HG02970 (cell line): ENCODE results near the gene SMC6.
A peak's percentile ranks its signal among the peaks of the same experiment; 100 is the strongest.

ENCODE experiments used
- ATAC-seq: cut with Tn5 transposase; IDR thresholded peaks from one replicate; pipeline ENCODE4 v1.9.1; 2021; ENCODE audit warnings: mild to moderate bottlenecking, moderate library complexity, moderate number of reproducible peaks; ENCODE audit not compliant: unreplicated experiment, low FRiP score

SMC6 gene

DNA sequence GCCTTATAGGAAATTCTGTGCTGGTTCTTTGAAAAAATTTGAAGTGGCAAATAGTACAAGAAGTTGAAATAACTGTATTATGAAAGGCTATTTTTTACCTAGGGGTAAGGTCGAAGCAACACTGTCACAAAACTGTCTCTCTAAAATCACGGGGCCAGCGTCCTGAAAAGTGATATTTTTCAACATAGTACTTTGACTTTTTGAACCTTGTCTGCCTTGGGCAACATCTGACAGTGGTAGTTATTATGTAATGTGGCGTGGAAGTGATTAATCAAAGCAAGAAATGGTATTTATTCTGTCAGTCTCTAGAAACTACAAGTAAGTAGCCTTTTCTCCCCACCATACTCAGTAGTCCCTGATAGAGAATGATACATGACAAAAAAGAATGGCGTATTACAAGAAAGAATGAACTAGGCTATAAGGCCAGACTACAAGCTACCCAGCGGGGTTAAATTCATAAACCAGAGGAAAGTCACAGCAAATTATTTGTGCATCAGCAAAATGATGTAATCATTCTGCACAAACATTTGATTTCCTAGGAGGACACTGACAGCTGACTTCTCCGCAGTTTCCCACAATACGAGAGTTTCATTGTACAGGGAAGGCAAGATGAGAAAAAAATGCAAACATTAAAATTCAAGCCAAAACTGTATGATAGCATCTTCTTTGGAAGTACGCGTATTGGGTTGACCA, 10.2 kb upstream of the SMC6 start:
- ATAC-seq: no peak

- no peak for ATAC-seq
These were observed 8.8 kb upstream of the SMC6 start for GRCh38 chr2:17762451-17762850.

DNA sequence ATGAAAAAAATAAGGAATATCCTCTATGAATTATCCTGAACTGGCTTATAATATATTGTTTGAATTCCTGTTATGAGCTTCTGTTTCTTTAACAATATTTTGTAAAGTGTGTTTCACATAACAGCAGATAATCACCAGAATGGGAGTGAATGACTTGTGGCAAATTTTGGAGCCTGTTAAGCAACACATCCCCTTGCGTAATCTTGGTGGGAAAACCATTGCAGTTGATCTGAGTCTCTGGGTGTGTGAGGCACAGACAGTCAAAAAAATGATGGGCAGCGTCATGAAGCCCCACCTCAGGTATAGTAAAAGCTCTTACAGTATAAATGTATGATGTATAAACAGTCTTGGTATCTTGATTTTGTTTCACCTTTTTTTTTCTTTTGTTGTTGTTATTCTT, 6.2 kb upstream of the SMC6 start:
- no peak for ATAC-seq

- no peak for ATAC-seq
These were observed 4.5 kb upstream of the SMC6 start for GRCh38 chr2:17758118-17758517.

DNA sequence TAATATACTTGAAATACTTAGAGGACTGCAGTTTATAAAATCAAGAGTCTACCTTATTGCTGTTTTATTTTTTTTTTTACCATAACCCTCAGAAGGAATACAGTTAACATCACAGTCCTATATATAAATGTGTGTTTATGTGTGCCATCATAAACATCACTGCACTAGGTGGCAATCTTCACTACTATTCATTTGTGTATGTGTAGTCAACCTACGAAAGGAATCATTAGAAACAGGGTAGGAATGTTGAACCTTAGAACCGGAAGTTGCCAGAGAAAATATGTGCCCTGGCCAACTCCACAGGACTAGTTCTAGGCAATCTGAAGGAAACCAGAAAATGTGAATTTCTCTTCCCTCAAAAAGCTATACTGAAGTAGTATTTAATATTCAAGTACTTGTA, 3.7 kb upstream of the SMC6 start:
- no peak for ATAC-seq

DNA sequence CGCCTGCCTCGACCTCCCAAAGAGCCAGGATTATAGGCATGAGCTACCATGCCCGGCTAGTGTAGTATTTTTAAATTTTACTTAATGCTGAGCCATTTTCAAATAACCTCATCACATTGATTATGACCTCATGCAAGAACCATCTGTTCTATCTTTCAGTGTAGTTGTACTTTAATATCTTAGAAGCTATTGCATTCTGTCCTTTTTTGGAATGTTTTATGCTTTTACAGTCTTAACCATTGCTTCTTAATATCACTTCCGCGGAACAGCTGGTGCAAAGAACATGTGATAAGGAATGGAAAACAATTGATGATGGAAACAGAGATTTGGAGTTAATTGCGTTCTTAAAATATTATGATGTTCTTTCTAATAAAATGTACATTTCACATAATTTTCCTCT, 3.1 kb upstream of the SMC6 start:
- no peak for ATAC-seq

GRCh38 chr2:17754773-17755425, 1.3 kb upstream of the SMC6 start:
- no peak for ATAC-seq

DNA sequence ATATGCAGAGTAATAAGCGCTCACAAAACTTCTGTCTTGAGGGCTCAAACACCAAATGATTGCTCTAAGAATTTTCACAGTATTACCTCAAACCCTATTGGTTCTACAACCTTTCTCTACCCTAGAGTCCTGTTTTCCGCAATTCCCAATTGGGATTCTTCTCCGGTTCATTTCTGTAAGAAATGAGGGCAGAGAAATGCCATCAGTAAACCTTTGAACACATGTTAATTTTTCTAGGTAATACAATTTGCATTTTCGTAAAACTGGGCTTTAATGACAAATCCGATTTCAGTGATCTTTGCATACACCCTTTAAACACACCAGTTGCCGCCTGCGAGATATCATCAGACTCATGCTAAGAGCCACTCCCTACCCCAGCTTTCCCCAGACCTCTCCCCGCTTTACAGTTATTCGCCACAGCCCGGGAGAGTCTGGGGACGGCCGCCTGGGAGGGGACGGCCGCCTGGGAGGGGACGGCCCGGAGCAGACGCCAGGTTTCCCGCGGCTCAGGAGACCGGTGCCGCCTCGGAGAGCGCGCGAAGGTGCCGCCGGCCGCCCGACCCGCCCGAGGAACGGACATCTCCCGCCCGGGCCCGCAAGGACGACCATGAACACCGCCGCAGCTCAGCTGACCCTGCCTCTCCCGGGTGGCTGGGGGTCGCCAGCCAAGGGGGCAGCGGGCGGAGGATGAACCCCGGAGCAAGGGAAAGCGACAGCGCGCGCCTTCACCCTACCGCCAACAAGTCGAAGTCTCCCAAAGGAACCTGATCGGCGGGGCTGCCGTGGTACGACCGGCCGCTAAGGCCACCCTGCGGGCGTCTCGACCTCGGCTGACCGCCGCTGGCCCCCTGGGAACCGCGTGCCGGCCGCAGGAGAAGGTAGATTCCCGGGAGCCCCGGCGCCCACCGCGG, 463 bp downstream of the SMC6 start:
- ATAC-seq: peak; percentile 39

GRCh38 chr2:17752246-17752645, 1.4 kb downstream of the SMC6 start:
- no peak for ATAC-seq

DNA sequence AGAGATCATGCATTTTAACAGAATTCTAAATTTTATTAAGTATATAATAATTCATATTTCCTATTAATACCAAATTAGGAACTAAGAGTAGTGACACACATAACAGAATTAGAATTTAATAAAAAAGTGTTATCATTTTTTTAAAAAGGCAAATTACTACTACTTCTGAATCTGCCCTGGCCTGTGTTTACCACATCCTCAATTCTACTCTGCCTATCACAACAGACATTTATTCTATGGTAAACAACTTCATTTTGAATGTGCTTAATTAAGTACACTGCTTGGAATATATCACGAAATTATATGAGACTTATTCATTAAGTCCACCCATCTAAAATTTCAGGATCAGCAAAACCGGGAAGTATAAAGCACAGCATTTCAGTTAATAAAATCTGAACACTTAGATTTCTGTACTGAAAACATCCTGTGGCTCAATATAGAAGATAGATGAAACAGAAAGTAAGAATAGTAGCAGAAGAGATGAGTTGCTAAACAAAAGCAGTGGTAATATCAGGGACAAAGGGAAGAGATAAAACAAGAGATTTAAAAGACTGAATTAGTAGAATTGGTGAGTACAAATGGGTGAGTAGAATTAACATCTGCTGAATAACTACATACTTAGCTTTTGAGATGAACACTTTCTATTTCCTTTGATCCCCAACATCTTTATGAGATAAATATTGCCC, 3.7 kb downstream of the SMC6 start:
- ATAC-seq: no peak

DNA sequence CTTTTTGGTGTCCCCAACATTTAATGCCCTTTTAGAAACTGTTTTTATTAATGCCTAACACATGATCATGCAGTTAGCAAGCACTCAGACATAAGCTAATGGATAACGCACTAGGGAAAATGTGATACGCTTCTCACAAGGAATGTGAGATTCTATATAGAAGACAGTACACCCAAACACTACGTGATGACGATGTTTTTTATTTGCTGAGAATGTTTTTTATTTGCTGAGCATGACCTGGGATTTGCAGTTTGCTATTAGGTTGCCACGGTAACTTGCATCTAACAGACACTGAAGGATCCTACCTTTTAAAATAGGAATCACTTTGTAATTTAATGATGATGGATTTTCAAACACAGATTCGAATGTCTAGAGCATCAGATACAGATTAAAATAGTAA, 4.9 kb downstream of the SMC6 start:
- no peak for ATAC-seq

DNA sequence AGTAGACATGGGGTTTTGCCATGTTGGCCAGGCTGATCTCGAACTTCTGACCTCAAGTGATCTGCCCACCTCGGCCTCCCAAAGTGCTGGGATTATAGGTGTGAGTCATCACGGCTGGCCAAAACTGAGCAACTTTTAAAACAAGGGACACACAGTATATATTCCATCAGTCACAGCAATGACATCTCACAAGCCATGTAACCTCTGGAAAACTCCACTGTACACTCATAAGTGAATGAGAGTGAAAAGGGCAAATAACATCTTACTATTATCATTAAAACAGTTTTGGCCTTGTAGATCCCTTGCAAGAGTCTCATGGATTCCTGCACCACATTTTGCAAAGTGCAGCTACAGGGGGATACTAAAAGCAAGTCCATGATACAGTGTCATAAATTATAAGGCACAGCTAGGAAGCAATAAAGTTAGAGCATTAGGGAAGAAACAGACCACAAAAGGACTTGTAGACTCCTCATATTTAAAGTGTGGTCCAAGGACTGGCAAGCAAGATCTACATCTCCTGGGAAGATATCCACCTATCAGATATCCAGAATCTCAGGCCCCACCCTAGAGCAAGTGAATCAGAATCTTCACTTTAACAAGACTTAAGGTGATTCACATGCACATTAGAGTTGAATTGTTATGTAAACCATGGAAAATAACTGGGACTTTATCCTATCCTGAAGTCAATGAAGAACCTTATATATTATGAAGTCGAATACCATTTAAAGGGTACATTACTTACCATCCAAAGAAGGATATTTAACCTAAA, 5.7 kb downstream of the SMC6 start:
- no peak for ATAC-seq

DNA sequence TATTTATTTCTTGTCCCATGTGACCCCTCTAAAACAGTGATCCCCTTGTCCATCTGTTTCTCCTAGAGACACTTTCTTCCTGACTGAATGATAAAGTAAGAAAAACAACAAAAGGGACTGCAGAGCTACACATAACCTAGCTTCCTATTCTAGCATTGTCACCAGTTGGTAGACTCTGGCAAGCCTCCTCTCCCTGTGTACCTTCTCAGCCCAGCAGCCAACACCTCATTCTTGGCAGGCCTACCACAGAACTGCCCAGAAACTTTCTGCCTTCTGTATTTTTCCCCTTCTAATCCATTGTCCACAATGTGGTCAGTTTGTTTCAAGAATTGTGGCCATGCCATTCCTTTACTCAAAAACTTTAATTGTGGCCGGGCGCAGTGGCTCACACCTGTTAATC, 13.4 kb downstream of the SMC6 start:
- no peak for ATAC-seq

GRCh38 chr2:17736989-17737388, 16.6 kb downstream of the SMC6 start:
- no peak for ATAC-seq

DNA sequence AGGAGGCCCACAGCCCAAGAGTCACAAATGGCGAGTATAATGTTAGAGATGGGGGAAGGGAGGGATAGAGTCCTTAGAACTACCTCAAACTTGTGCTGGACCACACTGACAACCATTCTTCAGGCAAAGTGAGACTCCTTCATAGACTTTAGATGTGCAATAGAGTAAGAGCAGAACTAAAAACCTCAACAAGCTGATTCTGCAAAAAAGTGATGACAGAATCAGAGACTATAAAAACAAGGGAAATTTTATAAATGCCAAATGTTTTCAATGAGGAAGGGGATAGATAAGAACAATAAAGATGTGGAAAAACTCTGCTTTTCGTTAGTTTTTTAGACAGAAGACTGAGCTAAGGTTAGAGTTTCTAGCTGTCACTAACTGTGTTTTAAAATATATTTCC, 17.7 kb downstream of the SMC6 start:
- no peak for ATAC-seq

- no peak for ATAC-seq
These were observed 20.0 kb downstream of the SMC6 start for GRCh38 chr2:17733599-17733998.

GRCh38 chr2:17729880-17730279, 23.7 kb downstream of the SMC6 start:
- no peak for ATAC-seq

DNA sequence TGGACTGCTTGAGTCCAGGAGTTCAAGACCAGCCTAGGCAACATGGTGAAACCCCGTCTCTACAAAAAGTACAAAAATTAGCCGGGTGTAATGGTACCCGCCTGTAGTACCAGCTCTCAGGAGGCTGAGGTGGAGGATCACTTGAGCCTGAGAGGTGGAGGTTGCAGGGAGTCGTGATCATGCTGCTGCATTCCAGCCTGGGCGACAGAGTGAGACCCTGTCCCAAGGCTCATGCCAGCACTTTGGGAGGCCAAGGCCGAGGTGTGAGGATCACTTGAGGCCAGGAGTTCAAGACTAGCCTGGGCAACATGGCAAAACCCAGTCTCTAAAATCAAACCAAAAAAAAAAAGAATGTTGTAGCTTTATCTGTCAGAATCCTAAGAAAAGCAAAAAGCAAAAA, 25.4 kb downstream of the SMC6 start:
- no peak for ATAC-seq

DNA sequence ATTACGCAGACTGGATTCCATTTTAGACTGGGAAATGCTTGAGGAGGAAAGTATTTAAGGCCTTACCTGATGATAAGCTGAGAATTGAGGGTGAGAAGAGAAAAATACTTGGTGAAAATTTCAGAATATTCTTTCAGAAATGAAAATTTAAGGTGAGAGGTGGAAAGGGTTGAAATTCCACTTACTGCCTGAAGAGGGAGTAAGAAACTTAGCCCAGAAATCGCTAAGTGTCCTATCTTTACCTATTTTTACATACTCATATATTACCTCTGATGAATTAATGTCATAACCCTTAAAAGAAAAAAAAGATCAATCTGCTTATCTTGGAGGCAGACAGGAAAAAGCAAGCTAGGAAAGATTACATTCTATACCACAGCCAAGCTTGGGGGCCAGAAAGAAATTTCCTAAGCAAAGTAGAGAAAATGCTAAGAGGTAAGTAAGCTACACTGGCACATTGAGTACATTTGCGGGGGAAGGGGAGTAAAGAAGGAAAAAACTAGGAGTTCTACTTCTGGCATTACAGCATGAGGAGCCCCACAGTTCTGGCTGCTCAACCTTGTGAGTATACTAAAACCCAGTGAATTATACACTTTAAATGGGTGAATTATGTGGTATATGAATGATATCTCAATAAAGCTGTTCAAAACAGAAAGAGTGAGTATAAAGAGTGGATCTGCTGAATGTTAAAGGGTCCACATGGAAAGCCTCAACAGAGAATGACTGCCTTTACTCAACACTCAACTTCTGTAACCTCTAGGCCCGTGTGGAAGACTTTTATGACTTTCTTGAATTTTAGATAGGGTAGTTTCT, 33.8 kb downstream of the SMC6 start:
- ATAC-seq: no peak
